HG02981 (cell line): ENCODE measurements around the gene BCOR.

Experiments used
- ATAC-seq: cut with Tn5 transposase; IDR thresholded peaks from one replicate; pipeline ENCODE4 v1.9.1; 2021; ENCODE audit warnings: mild to moderate bottlenecking, moderate library complexity; ENCODE audit not compliant: unreplicated experiment

Gene BCOR

DNA sequence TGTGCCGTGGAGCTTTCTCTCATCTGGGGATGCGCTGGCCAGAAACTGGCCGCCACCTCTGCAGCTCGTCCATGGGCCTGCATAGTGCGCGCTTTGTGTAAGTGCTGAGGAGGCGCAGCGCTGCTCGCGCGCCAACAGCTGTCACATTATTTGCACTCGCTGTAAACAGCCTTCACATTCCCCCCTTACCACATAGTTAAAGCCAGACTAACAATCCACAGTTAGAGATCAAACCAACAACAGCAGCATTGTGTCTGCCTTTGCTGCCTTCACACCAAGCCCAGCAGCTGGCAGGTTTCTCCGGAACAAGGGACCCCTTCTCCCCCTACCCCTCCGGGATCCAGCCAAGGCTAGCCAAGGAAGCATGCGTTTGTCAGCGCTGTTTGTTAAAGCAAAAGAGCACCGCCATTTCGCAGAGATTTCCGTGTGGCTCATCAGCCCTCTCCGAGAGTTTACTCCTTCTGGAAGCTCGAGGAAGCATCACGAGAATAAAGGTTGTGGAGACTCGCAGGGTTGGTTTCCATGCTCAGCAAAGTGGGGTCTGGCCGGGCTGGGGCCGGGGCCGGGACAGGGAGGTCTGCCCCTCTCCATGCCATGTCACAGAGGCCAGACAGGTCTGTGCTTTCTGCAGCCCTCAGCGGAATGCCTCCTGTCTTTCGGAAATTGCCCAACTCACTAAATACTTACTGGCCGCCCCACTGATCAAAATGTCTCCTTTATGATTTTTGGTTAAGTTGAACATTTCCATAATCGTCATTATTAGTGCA is 11.0 kb downstream of the BCOR start:
- no peak for ATAC-seq

DNA sequence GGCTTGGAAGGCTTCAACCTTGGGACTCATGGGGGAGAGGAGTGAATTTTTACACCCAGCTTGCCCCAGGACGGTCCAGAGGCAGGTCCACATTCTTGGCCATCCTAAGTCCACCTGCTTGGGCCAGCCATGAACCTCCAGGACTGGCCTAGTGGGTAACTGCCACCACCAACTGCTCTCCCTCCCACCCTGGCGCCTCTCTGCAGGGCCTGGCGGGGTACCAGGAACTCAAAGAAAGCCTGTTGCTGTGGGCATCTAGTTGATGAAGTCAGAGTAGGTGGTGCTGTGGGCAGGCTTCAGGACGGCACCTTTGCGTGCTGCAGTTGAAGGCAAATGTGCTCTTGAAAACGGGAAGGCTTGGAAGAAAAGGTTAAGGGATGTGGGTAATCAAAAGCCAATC is 12.0 kb downstream of the BCOR start:
- ATAC-seq: no peak

DNA sequence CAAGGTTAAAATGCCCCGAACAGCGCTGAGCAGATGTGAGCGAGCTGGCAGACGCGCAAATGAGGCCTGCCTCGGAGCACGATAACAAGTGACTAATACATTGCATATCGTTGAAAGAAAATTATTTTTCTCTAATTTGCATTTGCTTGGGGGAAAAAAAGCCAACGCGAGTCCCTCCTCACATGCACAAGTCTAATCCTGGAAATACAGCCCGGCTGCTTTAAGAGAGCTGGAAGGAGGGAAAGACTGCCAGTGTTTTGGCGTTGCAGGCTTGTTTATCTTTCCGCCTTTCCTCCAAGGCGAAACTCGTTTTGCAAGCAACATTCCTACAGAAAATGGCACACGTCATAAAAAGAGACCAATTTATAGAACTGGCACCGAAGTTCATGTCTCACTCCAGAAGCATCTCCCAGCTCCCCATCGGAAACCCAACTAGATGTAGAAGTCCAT is 12.6 kb downstream of the BCOR start:
- no peak for ATAC-seq

DNA sequence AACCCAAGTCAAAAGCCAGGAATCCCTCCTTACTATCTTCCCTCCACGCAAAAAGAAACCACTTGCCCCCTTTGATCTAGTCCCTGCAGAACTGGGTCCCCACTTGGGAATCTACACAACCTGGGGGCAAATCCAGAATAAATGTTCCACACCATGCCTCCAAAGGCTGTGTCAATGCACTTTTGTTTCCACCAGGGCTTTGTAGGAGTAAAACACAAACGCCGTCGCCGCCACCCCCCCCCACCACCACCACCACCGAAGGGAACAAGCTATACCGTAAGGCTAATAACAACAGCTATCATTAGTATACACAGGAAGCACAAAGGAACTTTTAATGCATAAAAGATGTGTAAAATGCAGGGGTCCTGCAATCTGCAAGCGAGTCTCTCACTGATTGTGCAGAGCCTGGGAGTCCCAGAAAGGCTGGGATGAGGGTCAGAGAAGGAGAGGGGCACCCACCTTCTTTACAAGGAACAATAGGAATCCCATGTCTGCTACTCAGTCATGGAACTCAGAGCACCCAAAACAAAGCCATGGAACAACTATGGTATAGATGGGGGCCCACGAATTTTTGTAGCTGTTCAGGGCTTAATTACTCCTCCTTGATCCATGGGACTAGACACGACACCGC is 13.2 kb downstream of the BCOR start:
- no peak for ATAC-seq

DNA sequence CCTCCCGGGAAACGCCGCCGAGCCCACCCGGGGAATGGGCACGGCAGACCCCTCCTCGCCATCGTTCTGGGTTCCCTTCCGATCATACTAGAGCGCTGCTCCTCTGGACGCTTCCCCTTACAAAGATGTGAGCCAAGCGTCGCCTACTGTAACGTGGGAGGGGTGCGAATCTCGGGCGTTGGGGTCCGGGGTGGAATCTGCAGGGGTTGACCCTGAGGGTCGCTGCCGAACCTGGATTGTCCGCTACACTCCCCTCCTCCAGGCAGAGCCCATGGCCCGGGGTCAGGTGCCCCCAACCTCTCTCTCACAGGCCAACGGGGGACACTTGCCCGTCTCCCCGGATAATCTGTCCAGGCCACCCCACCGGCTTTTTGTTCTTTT is 13.8 kb downstream of the BCOR start:
- ATAC-seq: no peak

DNA sequence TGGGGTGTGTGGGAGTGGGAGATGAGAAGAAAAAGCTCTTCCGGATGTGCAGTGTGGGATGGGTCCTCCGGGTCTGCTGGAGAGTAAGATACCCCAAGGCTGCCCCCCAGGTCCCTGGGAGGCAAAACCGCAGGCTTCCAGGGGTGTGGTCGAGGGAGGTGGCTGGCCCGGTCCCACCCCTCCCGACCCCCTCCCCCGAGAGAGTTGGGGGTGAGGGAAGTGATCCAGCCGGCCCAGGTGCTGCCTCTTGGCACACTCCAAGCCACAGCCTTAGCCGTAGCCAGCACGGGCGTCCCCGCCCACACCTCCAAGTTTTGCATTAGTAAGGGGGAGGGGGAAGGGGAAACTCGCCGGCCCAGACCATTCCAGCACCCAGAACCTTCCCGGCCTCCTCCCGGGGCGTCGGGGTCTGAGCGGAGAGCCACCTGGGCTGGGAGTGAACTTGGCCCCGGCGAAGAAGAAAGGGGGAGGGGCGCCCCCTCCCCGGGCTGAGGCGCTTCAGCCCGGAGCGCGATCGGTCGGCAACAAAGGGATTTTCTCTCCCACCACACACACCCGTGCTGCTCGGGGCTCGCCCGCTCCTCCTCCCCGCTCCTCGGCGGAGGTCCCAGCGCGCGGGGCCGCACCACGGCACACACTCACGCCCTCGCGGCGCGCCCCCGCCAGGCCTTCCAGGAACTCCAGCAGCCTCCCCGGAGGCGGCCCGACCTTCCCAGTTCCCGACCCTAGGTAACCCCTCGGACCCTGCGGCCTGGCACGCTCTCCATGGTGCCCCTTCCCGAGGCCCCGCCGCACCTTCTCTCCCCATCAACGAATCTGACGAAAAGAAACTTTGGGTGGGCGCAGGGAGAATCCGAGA is 14.4 kb downstream of the BCOR start:
- no peak for ATAC-seq

DNA sequence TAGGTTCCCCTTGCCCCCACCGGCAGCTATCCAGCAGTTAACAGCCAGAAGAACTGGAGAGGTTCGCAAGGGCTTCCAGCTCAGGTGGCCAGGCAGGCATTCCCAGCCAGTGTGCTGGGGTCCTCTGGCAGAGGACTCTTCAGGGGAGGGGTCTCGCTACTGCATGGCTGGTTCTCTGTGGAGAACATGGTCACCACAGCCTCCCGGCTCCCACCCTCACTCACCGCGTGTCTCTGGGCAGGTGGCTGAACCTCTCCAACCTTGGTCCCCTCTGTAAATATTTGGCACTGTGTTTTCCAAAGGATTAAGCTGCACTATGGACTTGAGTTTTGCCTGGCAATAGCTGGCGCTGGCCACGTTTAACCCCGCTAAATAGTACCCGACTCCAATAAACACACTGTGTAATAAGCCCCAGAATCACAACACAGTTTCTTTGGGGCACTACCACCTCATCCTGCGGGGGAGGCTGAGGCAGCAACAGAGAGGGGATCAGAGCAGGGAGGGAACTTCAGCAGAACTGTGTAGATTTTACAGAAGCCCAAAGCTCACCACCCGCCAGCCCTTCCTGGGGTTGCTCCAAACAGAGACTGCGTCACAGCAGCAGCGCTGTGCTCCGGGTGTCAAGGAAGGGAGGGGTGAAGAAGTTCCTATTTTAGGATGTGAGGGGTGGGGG is 15.2 kb downstream of the BCOR start:
- ATAC-seq: no peak

DNA sequence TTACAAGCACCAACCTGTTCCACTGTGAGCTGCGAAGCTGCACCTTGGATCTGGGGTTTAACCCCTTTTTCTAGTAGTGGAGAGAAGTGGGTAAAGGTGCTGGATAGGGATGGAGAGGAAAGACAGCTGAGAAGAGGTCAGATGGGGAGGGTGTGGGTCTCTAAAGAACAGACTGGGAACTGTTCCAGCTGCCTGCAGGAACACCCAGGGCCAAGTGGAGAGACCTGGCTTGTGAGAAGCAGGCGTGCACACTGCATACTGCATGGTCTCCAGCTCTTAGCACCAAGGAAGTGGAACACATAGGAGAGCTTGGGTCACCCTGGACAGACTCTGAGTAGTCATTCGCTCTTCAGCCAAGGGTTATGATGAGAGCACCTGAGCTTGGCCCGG is 16.1 kb downstream of the BCOR start:
- ATAC-seq: no peak

DNA sequence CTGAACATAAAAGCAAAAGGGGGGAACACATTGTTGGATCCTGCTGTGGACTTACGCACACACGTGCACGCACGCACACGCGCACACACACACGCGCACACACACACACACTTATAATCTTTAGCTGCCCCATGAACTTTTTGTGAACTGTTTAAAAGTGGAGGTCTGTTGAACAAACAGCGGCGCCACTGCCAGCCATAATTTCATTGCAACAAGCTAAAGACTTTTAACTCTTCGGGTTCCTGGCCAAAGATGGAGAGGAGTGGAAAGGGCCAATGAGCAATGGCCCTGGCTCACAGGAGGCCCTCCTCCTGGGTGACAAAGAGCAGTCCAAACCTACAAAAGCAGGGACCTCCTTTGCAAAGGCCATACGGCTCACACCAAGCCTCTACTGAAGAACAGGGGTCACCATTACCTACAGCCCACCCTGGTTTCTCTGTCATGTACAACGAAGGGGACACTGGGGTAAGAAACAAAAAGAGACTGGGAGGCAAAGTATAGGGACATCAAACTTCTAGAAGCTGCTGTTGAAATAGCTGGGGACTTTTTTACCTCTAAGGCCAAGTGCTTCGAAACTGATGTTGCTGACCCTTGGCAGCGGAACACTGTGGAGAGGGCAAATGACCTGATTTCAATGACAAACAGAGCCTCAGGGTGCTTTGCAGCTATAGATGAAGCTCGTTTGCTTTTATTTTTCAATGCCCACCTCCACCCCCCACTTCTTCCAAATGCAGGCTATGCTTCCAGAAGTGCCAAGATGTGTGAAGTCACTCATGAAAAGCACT is 16.7 kb downstream of the BCOR start:
- ATAC-seq: no peak

DNA sequence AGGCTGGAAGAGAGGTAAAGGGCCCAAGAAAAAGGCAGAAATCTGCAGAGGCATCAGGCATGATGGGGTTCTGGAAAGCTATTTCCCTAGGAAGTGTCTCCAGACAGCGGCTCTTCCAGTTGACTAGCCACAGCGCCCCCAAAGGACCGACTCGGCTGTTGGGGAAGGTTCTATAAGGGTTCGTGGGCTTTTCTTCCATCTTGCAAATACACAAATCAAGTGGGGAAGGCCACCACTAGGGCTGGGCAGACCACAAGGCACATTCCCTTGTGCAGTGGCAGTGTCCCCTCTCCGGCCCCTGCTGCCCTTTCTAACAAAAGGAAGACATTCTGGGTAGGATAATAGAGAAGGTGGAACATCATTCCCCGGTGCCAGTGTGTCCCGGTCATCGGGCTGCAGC is 18.2 kb downstream of the BCOR start:
- ATAC-seq: no peak

DNA sequence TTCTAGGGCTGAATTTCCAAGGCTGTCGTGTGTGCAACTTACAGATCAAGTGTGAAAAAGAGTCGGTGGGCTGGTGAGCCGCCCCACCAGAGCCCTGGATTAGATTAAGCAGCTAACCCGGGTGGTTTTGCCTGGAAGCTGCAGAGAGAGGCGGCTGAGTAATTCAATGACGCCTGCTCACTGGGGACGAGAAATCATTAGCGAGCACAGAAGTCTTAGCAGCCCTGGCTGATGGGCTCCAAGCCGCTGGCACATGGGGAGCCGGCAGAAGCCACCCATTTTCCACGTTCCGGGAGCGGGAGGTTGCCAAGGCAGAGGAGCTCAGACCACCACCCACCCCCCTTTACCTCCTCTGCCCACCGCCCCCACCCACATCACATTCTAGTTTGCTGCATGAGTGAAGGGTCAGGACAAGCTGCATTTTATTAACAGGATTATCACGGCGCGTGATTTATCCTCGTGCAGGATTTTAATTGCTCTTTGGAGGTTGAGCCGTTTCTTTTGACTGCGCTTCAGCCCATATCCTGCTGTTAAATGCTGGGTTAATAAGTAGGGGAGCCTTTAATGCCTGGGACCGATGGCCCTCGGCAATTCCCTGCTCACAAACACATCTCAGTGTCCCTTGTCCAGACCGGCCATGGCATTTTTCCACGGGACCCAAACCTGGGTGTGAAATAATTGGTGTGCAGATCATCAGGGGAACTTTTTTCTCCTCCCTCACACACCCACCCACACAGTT is 19.1 kb downstream of the BCOR start:
- no peak for ATAC-seq

DNA sequence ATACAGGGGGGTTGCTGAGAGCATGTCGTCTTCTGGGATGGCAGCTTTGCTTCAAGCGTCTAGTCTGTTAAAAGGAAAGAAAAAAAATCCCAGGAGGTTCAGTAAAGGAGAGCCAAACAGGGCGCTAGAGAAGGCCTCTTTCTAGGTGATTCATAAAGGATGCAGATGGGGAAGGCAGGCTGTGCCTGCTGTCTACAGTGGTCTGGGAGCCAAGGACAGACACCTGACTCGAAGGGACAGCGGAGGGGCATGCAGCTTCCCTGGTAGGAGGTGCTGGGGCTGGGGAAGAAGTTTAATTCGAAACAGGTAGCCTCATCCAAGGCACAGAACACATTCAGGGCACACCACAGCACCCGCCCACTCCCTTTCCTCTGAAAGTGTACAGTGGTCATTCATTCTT is 19.9 kb downstream of the BCOR start:
- ATAC-seq: no peak

DNA sequence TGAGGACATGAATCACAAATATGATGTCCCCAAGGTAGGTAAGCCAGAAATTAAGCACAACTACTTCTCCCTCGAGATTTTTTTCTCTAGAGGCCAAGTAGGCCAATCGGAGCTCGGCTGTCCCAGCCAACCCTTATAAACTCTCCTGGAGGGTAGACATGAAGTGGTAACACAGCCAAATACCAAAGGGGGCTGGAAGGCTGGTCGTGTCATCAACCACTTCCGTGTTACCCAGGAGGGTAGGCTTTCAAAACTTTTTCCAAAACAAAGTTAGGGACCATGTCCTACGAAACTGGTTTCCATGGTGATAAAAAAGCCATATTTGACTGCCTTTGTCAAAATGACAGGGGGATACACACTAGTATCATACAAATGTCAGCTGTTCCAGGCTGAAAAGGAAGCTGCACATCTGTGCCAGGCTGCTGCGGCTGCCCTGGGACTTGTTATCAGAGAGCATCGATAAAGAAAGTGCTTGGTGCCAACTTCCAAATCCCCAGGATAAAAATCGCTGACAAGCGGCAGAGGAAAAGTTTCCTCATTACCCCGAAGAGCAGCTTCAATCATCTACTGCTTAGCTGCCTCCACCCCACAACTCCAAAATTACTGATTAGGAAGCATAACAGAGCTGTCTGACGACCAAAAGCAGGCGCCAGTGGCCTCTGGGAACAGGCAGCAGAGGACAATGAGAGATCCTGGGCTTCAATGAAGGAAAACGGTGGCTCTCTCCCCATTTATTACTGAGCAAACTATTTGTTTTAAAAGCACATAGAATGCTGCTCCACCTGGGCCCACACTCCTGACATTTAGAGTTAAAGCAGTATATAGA is 20.8 kb downstream of the BCOR start:
- ATAC-seq: no peak

DNA sequence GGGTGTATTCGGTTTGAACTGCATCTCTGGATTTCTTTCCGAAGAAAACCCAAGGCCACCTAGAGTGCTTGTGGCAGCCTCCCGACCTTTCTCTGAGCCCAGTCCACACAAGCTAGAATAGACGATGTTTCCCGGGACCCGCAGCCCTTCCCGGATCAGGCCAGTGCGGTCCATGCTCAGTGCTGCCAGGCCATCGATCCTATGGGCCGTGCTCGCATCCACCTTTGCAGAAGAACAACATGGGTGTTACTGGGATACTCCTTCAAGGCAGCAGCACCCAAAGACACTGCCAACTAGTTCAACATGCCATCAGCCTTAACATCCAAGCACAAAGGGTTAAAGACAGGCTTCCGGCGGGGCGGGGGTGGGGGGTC is 22.8 kb downstream of the BCOR start:
- no peak for ATAC-seq

DNA sequence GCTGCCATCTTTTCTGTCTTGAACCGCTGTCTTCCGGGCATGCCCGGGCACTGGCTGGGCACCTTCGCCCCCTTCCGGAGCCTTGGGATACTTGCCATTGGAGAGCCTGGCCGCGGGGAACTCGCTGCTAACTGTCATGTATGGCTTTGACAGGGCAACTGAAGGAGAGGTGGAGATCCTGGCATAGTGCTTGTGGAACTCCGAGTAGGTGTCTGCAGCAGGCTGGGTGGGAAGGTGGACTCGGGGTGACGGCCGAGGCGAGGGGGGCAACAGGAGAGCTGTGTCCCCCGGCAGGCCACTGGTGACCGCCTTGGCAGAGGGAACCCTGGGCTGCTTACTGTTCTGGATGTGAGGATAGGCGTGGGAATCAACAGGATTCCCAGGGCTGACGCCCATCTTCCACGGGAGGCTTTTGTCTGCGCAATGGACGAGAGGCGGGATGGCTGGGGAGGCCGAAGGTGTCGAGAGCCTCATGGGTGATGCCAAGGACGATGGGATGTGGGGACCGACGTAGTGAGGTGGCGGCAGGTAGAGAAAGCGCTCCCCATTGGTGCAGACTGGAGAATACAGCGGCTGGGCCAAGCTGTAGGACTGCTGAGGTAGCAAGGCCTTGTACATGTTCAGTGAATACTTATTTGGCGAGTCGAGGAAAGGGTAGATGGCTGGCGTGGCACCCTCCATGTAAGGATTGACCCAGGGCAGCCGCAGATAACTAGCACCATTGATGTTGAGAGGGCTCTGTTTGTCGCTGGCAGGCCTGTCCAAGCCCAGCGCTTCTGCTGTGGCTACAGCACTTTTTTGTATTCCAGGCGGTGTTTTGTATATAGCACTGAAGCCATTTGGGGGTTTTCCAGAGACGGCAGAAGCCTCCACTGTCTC is 23.4 kb downstream of the BCOR start:
- no peak for ATAC-seq

DNA sequence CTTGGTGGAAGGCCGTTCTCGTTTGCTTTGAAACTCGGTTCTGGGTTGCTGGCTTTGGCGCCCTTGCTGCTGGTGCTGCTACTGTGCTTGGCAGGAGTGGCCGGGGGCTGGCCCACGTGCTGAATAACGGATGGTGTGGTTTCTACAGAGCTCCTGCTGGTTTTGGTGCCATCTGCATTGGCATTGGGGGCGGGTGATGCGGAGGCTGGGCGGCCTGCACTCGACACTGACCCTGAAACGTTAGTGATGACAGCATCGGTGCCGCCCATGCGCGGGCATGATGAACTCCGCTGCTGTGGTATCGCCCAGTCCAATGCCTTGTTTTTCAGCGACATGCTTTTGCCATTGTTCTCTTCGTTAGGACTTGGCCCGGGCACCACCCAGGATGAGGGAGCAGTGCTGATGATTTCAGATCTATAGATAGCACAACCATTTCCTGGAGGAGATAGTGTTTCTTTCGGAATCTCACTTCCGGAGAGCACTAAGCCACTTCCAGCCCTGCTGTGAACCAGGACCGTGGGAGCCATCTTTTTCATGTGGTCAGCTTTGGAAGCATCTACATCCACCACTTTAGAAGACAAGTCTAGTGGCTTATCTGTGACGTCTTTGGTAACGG is 24.2 kb downstream of the BCOR start:
- ATAC-seq: no peak

DNA sequence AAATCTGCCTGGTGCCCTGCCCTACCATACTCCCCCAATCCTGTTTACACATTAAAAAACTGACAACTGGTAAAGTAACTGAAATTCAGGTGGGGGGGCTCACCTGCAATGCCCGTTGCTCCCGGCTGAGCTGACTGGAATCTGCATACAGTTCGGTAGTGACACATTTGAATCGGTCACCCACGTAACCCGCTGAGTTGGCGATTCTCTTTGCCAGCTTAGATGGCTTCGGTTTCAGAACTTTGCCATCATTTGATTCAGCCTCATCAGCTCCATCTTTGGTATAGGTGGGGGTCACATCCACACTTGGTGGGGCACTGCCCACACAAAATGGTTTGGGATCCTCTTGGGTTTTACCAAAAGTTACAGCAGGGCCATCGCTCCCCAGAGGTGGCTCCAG is 25.5 kb downstream of the BCOR start:
- ATAC-seq: no peak

DNA sequence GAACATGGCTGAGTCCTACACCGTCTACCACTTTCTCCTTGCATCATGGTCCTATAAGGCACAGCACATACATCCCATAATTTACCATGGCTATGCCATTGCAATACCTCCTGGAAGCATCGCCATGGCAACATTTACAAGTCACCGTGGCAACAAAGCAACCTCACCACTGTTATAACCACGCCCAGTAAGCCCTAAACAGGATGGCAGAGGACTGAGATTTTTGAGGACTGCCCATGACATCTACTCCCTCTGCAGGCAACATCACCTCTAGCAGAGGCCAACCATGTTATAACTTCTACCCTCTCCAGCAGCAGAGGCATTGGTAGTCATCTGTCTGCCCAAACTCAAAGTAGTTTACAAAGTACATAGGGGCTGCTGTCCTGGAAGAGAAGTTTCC is 29.7 kb downstream of the BCOR start:
- ATAC-seq: no peak
